GM12878 (cell line): Measurements from ENCODE around the gene PSMD13. TPM values are rescaled to one million over a fixed set of nuclear protein-coding genes. Genes with fewer than 3 reads are reported as not detected.

Experiments
- ATAC-seq: fragments of 200-7000 bp; cut with Tn5 transposase; 3 replicates; pipeline ENCODE4 v1.9.1; 2020; ENCODE audit warnings: mild to moderate bottlenecking, moderate library complexity
- BruUV-seq: library from RNA; stranded (reverse); fragments of 400-500 nt; replicated peaks from 2 replicates; lab custom pipeline; 2021; lab: Mats Ljungman, UMichigan
- CTCF ChIA-PET: fragments of 300-600 bp; sonication (Branson Sonifier 250); formaldehyde crosslinking; extraction: SDS; loops from one replicate; lab custom pipeline; 2021; ENCODE audit warnings: inconsistent platforms; lab: Yijun Ruan, JAX
- POLR2A ChIA-PET: fragments of 350-600 bp; formaldehyde crosslinking; extraction: SDS; loops from one replicate; lab custom pipeline; 2021; ENCODE audit warnings: inconsistent platforms; lab: Charles Lee
- RAD21 ChIA-PET: fragments of 300-600 bp; sonication (Branson Sonifier 250); formaldehyde crosslinking; loops from one replicate; lab custom pipeline; 2023; ENCODE audit warnings: antibody characterized with exemption; ENCODE audit not compliant: unreplicated experiment; lab: Charles Lee
- SMC1A ChIA-PET: fragments of 300-600 bp; sonication (Branson Sonifier 250); formaldehyde crosslinking; loops from one replicate; lab custom pipeline; 2023; ENCODE audit not compliant: unreplicated experiment, uncharacterized antibody; lab: Charles Lee
- DNase-seq: peaks from one replicate; pipeline ENCODE4 v3.0.0-alpha.2; 2011; ENCODE audit warnings: low read depth, low spot score
- FAIRE-seq: peaks from 3 replicates; lab custom pipeline; 2011; peaks lifted over from hg19 to GRCh38; lab: Jason Lieb, UNC
- H2AFZ ChIP-seq: 2 replicates; pipeline ENCODE4 v1.6.0; 2011; ENCODE audit warnings: low read depth, low read length, control low read depth; ENCODE audit not compliant: control insufficient read depth
- H3K27ac ChIP-seq: 2 replicates; pipeline ENCODE4 v1.5.1; 2011; ENCODE audit warnings: control low read depth; ENCODE audit not compliant: control insufficient read depth, insufficient read depth
- H3K27me3 ChIP-seq, 2 experiments: replicated peaks in 1 of 2; 2 replicates each; pipeline versions ENCODE4 v1.6.0 to v1.6.1; 2011; ENCODE audit warnings: low read length in 1 of 2; ENCODE audit not compliant: control insufficient read depth in 2 of 2, insufficient read depth in 2 of 2
- H3K36me3 ChIP-seq, 2 experiments: 2 replicates each; pipeline ENCODE4 v1.5.1; 2011; ENCODE audit warnings: low read length in 1 of 2; ENCODE audit not compliant: control insufficient read depth in 2 of 2, insufficient read depth in 2 of 2
- H3K4me1 ChIP-seq: 2 replicates; pipeline ENCODE4 v1.6.1; 2011; ENCODE audit warnings: mild to moderate bottlenecking, low read length, moderate library complexity, mixed read lengths; ENCODE audit not compliant: control insufficient read depth, insufficient read depth
- H3K4me2 ChIP-seq: 2 replicates; pipeline ENCODE4 v1.6.0; 2011; ENCODE audit warnings: control low read depth; ENCODE audit not compliant: control insufficient read depth, insufficient read depth
- H3K4me3 ChIP-seq: fragments of 200-600 bp; sonication (generic); 2 replicates; pipeline ENCODE4 v1.5.1; 2016
- H3K79me2 ChIP-seq: 2 replicates; pipeline ENCODE4 v1.6.0; 2011; ENCODE audit warnings: low read length; ENCODE audit not compliant: control insufficient read depth, insufficient read depth
- H3K9ac ChIP-seq: 2 replicates; pipeline ENCODE4 v1.8.0; 2011; ENCODE audit warnings: low read length, control low read depth, mixed read lengths; ENCODE audit not compliant: control insufficient read depth, insufficient read depth
- H3K9me3 ChIP-seq: replicated peaks from 3 replicates; pipeline ENCODE4 v1.5.1; 2011; ENCODE audit warnings: mild to moderate bottlenecking, low read length; ENCODE audit not compliant: control insufficient read depth, insufficient read depth
- H4K20me1 ChIP-seq: 2 replicates; pipeline ENCODE4 v1.6.0; 2011; ENCODE audit not compliant: control insufficient read depth, insufficient read depth
- HCFC1 ChIP-seq: fragments of 150-350 bp; IDR thresholded peaks from 2 replicates; pipeline ENCODE4 v1.6.1; 2014; ENCODE audit warnings: low read length
- MEF2A ChIP-seq: IDR thresholded peaks from 2 replicates; pipeline ENCODE4 v1.6.1; 2011; ENCODE audit warnings: low read depth, mild to moderate bottlenecking, low read length, moderate library complexity; ENCODE audit not compliant: insufficient read depth
- MEF2B ChIP-seq: fragments of 450-650 bp; IDR thresholded peaks from 2 replicates; pipeline ENCODE4 v1.6.1; 2018; ENCODE audit warnings: mild to moderate bottlenecking, moderate library complexity; ENCODE audit not compliant: partially characterized antibody, poor library complexity, severe bottlenecking
- POLR2A ChIP-seq: IDR thresholded peaks from 2 replicates; pipeline ENCODE4 v1.6.1; 2011; ENCODE audit warnings: low read depth, mild to moderate bottlenecking, low read length
- PRDM15 ChIP-seq: fragments of 450-650 bp; formaldehyde crosslinking; IDR thresholded peaks from 2 replicates; pipeline ENCODE4 v1.4.0; 2020; ENCODE audit warnings: mild to moderate bottlenecking, moderate library complexity
- RFX5 ChIP-seq: IDR thresholded peaks from 2 replicates; pipeline ENCODE4 v1.6.1; 2011; ENCODE audit warnings: low read depth, low read length, improper control_type of control experiment
- SMAD1 ChIP-seq: fragments of 450-650 bp; IDR thresholded peaks from 2 replicates; pipeline ENCODE4 v1.6.1; 2018; ENCODE audit warnings: mild to moderate bottlenecking, low read depth; ENCODE audit not compliant: partially characterized antibody
- TARDBP ChIP-seq: IDR thresholded peaks from 2 replicates; pipeline ENCODE4 v1.6.1; 2016; ENCODE audit warnings: borderline replicate concordance
- WGBS: methylation state at CpG from one replicate; pipeline ENCODE4 v1.1.6; 2016; ENCODE audit warnings: low lambda C conversion rate; ENCODE audit not compliant: insufficient replicate concordance, insufficient coverage; ENCODE audit errors: missing lambda C conversion rate; 5-methylcytosine and 5-hydroxymethylcytosine counted together
- in situ Hi-C: fragments of 300-500 bp; cut with MboI; formaldehyde crosslinking; loops from 9 replicates; pipeline ENCODE4 v1.14.3; 2018; ENCODE audit warnings: mixed read lengths
- intact Hi-C: fragments of 100-400 bp; cut with micrococcal nuclease; formaldehyde crosslinking; loops from one replicate; pipeline ENCODE4 v1.14.2; 2022; ENCODE audit not compliant: unreplicated experiment
- polyA plus RNA-seq, 11 experiments: library from polyadenylated mRNA; depleted of rRNA in 4 of 11; unstranded in 6 of 11; stranded (reverse) in 5 of 11; fragments of >200 nt; fragmentation: Nextera tagmentation in 4 of 11; fragmentation: Illumina TruSeq in 1 of 11; extraction: Ambion mirVana in 4 of 11; extraction: Trizol in 1 of 11; gene quantifications; 1 replicate in 1 of 11; 2 replicates in 10 of 11; pipeline versions ENCODE4 v1.2.1 to v1.2.3, GENCODE V29; 2011 to 2016; ENCODE audit warnings: inconsistent platforms in 2 of 11, missing spikeins in 2 of 11, low read depth in 1 of 11
- total RNA-seq, 4 experiments: library from RNA; depleted of rRNA in 3 of 4; stranded (reverse); fragments of >200 nt in 3 of 4; fragmentation: Illumina TruSeq in 1 of 4; extraction: Trizol in 1 of 4; gene quantifications; 2 replicates each; pipeline versions ENCODE4 v1.2.1 to v1.2.3, GENCODE V29; 2013 to 2021
- TF ChIP-seq, protein P1 (sequence below): IDR thresholded peaks from 2 replicates; pipeline ENCODE4 v1.6.1; 2012; ENCODE audit warnings: improper control_type of control experiment, low read depth, low read length; ENCODE audit not compliant: insufficient replicate concordance

The PSMD13 gene
- total and polyA plus RNA-seq, 10 of the 15 experiments (the other 5 are each of a cell fraction or from before 2014, with no cell fraction given), result 141 to 303 (median 177) TPM

DNA sequence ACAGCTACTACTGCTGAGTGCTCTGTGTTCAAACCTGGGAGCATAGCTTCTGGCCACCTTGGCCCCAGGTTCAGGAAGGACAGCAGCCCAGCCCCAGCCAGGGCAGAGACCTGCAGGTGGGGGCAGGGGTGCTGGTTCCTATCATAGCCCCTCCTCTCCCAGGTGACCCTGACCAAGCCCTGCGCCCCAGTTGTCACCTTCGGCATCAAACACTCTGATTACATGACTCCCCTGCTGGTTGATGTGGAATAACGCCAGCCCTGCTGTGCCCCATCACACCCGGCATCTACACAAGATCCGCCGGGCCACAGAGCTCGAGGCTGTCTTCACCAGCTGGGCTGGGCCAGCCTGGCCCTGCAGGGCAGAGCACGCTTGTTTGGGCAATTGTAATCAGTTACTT lies 37.0 kb upstream of the PSMD13 start:
- Histone ChIP-seq H4K20me1 (peaks cover 6% of the 10 kb centered on the region; the same call in 1 of the 2 replicates), H3K79me2 (peaks cover 2% of the 10 kb centered on the region; the same call in 1 of the 2 replicates), H3K4me2 (no peak overlapping the region), H3K9ac (no peak overlapping the region), H3K4me1 (no peaks in the 10 kb centered on the region), H3K9me3 (no peaks in the 10 kb centered on the region), H3K27ac (no peak overlapping the region), H3K27me3 (no peaks in the 10 kb centered on the region), H3K4me3 (no peak overlapping the region), H3K36me3 (peaks cover 0 to 9% of the 10 kb centered on the region in 2 experiments; a peak in 3 of 4 replicates), H2AFZ (no peak overlapping the region)
- DNase-seq (no peak), ATAC-seq (0 out of 3 replicates have a peak, but pooled peaks have one; percentile 18), FAIRE-seq (no peak)
- ChIA-PET CTCF (interaction anchor here (0.5 kb wide), 1 partner anchor 43 kb away, joined by 3 read pairs; no protein-coding TSS in a partner anchor), SMC1A (no interaction called here), POLR2A (no interaction called here), RAD21 (no interaction called here)
- no TSS peak for BruUV-seq
- TF ChIP-seq, protein P1, sequence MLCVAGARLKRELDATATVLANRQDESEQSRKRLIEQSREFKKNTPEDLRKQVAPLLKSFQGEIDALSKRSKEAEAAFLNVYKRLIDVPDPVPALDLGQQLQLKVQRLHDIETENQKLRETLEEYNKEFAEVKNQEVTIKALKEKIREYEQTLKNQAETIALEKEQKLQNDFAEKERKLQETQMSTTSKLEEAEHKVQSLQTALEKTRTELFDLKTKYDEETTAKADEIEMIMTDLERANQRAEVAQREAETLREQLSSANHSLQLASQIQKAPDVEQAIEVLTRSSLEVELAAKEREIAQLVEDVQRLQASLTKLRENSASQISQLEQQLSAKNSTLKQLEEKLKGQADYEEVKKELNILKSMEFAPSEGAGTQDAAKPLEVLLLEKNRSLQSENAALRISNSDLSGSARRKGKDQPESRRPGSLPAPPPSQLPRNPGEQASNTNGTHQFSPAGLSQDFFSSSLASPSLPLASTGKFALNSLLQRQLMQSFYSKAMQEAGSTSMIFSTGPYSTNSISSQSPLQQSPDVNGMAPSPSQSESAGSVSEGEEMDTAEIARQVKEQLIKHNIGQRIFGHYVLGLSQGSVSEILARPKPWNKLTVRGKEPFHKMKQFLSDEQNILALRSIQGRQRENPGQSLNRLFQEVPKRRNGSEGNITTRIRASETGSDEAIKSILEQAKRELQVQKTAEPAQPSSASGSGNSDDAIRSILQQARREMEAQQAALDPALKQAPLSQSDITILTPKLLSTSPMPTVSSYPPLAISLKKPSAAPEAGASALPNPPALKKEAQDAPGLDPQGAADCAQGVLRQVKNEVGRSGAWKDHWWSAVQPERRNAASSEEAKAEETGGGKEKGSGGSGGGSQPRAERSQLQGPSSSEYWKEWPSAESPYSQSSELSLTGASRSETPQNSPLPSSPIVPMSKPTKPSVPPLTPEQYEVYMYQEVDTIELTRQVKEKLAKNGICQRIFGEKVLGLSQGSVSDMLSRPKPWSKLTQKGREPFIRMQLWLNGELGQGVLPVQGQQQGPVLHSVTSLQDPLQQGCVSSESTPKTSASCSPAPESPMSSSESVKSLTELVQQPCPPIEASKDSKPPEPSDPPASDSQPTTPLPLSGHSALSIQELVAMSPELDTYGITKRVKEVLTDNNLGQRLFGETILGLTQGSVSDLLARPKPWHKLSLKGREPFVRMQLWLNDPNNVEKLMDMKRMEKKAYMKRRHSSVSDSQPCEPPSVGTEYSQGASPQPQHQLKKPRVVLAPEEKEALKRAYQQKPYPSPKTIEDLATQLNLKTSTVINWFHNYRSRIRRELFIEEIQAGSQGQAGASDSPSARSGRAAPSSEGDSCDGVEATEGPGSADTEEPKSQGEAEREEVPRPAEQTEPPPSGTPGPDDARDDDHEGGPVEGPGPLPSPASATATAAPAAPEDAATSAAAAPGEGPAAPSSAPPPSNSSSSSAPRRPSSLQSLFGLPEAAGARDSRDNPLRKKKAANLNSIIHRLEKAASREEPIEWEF, result no peak
- TF ChIP-seq HCFC1, result no peak
- TF ChIP-seq POLR2A, result peak; percentile 15; the same call in 1 of the 2 replicates
- no peak for TF ChIP-seq RFX5
- TF ChIP-seq PRDM15, result no peak
- TF ChIP-seq MEF2B, result no peak
- TF ChIP-seq TARDBP, result no peak
- no peak for TF ChIP-seq SMAD1
- no peak for TF ChIP-seq MEF2A
- in situ Hi-C loops (loop anchor here (10.0 kb wide), 1 partner anchor 165 kb away; the partner anchor contains the start of gene B4GALNT4), intact Hi-C loops (loop anchor here (10.0 kb wide), 1 partner anchor 245 kb away; the partner anchor contains the start of gene ANO9)
- 65% methylated on average over 8 of the region's 8 CpGs for WGBS
